HG02798 (cell line): ENCODE data around the gene SND1.
"Not testable (repeated sequence)": the region's sequence is repeated elsewhere in the genome, so short reads cannot be mapped to it uniquely, and the experiment has no call there.

Experiments
- ATAC-seq: cut with Tn5 transposase; IDR thresholded peaks from one replicate; pipeline ENCODE4 v1.9.1; 2021; ENCODE audit warnings: mild to moderate bottlenecking; ENCODE audit not compliant: unreplicated experiment, poor library complexity

The SND1 gene

DNA sequence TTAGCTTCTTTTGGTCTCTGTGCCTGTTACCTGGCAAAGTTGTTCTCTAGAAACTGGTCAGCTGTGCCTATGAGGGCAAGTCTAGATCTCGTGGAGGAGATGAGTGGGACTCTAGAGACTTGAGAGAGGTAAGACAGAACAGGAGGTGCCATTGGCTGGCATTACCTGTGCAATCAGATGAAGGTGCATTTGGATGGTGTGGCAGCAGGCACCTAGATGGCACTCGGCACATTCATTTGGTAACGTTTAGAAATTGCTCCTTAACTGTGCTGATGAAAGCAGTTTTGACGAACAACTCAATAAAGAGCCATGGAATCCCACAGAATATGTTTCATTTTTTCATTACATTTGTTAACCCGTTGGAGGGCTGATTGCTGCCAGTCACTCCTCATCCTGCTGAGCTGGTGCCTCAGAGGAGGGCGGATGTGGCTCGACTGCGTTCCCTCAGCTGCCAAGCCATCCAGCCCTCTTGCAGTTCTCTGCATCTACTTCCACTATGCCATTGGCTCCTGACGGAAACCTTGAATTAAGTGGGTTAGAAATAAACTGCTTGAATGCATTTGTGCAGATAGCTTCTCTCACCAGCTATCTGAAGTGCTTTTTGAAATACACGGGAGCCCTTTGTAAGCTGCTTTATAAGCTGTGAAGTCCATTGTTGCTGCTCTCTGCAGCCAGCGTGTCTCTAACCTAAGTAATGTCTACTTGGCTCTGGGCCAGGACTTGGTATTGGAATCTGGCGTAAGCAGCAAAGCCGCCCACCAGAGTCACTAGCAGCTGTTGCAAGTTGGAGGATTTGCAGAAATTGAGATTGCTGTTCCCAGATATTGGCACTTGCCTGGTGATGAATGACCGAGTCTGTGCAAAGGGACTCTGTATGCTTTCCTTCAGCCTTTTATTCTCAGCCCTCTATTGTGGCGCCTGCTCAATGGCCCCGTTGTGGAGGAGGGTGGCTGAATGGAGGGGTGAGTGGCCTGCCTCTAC is 291.8 kb downstream of the SND1 start:
- ATAC-seq: no peak

DNA sequence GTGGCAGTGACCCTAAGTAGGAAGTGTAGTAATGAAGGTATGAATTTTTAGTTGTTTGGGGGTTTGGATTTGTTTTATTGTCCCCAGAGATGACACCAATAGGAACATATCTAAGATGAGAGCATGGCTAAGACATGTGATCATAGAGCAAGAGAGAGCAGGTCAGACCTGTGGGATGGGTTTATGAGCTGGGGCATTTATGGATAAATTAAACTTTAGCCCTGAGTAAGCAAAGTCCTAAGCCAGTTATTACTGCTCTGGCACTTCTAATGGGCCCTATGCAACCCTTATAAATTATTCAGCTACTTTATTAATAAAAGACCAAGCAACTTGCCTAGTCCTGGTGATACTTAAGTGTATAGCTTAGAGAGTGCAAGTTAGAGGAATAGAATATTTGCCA is 294.1 kb downstream of the SND1 start:
- ATAC-seq: no peak

DNA sequence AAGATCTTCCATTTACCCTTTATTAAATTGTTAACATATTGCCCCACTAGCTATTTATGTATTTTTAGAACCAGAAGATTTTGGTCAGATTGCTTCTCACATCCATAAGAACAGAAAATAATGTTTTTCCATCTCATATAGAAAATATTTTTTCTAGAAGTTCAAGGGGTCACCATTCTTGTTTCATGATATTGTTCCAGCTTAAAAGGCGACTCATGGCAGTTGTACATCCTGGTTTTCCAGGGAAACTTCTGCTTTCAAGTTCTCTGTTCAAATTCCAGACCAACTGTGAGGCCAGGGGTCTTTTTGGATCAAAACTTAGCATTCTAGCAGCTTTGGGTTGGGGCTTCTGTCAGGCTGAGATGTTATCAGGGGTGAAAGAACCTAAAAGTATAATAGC is 294.9 kb downstream of the SND1 start:
- ATAC-seq: no peak

DNA sequence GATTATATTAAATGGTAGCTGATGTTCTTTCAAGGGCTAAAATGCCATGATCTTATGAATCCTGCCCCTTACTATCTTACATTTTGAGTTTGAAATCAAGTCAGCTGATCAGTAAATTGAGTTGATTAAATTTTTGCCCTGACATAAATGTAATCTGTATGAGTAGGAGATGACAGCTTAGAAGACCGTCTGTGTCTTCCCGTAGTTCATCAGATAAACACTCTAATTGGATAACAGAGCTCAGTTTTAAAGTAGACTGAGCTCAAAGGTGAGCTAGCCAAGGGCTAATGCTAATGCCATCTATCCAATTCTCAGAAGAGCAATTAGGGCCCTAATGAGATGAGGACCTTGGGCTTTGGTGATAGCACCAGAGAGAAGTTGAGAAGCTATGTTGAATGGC is 296.3 kb downstream of the SND1 start:
- ATAC-seq: no peak

DNA sequence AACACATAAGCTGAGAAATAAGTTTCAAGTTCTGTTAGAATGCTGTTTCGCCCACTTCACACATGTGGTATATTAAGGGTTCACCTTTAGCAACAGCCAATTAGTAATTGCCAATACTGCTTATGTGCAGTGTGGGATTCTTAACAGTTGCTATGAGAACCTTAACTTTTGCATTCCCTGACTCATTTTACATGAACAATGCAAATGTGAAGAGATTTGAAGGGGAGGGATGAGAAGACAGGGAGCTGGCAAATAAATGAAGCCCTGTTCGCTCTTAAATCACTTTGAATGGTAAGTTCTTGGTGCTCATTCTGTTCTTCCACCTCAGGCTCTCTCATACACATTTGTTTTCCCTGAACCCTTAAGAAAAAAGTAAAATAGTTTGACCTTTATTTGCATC is 296.9 kb downstream of the SND1 start:
- ATAC-seq: no peak

DNA sequence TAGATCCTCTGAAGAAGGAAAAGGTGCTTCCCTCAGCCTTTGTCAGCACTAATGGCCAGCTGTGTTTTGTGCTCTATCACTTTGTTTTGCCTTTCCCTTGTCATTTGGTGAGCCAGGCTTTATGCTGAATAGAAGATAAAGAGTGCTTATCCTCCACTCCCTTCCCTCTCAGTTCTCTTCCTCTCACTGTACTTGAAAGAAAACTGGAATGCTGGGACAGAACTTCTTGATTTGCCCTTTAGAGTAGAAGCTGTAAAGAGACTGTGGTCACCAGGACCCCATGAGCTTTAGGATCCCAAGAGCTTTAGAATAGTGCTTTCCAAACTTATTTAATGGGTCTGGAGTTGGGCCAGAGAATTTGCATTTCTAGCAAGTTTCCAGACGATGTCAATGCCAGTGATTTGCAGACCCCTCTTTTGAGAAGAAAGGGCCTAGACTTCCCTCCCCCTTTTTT is 297.8 kb downstream of the SND1 start:
- no peak for ATAC-seq

DNA sequence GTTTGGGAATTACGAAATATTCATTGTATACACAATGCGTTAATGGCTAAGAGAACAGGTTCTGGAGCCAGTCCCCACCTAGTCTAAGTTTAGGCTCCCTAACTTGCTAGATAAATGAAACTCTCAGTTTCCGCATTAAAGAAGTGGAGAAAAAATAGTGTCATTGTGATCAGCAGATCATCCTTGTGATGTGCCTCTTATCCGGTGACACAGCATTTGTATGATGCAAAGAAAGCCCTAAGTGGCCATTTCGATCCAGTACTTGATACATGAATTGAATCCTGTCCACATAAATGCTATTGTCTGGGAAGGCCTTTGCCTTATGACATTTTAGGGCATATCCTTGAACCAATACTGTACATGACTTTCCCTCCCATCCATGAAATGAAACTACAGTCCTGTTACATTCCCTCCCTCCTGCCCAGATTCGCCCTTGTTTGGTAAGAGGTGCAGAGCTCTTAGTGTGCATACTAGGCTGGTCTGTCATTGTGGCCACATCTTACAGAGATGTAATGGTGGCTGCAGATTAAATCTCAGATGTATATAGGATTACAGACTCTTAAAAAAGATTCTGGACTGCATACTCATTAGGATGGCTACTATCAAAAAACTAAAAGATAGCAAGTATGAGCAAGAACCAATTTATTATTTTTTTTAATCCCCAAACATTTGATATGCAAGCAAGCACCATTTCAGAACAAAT is 298.4 kb downstream of the SND1 start:
- no peak for ATAC-seq

DNA sequence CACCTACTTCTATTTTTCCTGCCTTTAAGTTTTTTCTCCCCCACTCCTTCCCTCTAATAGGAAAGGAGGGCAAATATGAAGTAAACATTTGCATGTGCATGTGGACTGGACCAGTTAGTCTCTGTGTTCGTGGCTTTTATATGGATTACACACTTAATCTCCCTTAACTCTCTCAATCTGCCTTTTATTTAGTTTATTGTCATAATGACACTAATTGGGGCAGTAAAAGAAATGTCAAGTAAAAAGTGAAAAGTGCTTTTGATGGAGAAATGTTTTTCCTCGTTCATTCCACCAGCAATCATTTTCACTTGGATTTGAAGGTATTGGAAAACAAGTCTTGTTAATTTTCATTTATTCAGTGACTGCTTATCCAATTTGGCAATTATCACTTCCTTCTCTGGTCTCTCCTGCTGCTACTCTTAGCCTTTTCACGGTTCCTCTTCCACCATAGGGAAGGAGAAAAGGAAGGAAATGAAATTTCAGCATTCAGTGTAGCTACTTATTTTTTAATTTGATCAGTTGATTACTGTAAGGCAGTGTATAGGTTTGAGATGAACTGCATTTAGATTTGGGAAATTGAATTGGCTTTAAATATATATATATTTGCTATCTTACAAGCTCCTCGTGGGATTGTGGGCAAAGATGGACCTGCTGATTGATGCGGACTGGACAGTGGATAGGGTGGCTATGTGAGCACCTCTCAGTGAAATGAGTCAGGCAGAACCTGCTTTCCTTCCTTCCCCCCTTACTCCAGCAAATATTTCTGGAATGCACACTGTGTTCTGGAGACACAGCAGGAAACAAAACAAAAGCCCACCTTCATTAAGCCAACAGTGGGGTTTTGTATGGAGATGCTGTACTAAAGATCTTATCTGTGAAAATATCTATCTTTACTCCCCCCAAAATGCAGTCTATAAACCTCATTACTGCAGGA is 301.7 kb downstream of the SND1 start:
- no peak for ATAC-seq

DNA sequence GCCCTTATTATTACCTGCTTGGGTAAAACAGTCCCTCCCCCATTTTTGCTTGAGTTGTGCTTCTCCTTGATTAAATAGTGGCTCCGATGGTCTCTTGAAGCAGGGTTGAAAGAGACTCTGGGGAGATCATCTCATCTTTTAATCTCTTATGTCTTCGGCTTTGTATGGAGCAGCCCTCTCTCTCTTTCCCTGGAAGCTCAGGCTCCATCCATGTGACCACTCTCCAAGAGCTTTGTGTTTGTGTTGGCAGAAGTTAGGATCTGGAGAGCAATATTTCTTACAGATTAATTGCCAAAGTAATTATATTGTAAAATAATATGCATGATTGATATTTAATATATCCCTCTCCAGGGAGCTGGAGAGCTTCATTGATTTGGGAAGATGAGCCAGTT is 302.4 kb downstream of the SND1 start:
- ATAC-seq: no peak

DNA sequence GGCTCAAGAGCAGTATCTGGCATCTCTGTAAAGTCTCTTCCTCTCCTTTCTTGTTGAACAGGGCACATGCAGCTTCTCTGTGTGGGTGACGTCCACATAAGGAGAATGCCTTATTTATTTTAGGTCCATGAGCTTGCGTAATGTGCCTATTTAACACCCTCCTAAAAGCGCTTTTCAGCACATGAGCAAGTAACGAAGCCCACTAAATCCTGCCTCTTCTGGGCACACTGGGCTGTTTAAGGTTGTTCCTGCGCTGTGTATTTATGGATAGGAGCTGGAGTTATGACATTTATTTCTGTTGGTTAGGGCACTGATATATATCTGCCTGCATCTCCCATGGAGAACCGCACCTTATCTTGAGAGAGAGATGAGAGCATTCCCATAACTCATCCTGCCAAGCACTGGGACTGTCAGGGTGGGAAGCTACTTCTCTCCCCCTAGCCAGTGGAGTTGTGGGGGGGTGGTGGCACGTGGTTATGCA is 303.1 kb downstream of the SND1 start:
- no peak for ATAC-seq

DNA sequence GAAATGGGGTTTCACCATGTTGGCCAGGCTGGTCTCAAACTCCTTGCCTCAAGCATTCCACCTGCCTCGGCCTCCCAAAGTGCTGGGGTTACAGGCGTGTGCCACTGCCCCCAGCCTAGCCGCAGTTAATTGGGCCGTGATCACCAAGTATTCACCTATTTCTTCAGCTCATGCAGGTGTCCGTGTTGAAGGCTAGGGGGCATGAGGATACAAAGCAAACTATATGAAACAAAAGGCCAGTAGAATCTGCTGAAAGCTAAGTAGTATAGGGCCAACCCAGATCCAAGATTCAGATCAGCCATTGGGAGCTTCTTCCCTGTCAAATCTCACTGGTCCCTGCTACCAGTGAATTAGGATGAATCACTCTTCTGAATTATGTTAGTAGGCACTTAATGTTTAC is 305.9 kb downstream of the SND1 start:
- no peak for ATAC-seq

DNA sequence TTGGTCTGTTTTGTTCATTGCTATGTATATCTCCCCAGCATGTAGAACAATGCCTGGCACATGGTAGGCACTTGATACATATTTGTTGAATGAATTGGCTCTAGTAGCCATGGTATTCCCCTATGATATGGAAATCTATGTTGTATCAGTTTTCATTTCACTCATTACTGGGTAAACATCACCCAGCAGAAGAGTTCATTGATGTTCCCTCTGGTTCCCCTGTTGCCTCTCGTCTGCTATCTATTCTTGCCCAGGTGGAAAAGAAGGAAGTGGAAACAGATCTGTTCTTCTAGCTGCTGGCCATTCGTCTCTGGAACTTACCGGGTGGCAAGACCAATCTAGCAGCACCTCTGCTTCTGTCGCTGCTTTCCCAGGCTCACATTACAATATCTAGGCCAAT is 307.8 kb downstream of the SND1 start:
- ATAC-seq: peak; percentile 70

DNA sequence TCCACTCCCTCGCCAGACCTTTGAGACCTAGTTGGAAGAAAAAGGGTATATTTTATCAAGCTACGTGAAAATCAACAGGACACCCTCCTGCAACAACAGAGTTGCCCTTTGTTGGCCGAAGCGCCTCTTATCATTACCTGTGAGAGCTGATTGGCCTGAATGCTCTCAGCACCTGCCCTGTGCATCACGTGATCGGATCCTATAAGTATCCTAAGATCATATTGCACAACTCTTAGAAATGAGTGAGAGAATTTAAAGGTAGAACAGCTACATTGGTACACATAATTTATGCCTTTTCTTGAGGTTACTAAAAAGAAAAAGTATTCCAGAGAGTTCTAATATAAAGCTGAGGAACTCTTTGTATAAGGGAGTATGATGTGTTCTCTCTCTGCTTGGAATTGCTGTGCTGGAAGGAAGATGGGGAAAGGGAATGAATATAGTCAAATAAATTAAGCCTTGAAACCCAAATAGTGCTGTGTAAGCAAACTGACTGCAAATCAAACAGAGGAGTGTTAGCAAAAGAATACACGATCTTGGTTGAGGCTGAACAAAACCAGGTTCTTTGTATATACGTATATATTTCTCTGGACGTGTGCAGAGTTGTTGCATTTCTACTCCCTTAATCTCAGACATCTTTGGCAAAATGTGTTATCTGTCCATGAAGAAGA is 309.9 kb downstream of the SND1 start:
- ATAC-seq: no peak

DNA sequence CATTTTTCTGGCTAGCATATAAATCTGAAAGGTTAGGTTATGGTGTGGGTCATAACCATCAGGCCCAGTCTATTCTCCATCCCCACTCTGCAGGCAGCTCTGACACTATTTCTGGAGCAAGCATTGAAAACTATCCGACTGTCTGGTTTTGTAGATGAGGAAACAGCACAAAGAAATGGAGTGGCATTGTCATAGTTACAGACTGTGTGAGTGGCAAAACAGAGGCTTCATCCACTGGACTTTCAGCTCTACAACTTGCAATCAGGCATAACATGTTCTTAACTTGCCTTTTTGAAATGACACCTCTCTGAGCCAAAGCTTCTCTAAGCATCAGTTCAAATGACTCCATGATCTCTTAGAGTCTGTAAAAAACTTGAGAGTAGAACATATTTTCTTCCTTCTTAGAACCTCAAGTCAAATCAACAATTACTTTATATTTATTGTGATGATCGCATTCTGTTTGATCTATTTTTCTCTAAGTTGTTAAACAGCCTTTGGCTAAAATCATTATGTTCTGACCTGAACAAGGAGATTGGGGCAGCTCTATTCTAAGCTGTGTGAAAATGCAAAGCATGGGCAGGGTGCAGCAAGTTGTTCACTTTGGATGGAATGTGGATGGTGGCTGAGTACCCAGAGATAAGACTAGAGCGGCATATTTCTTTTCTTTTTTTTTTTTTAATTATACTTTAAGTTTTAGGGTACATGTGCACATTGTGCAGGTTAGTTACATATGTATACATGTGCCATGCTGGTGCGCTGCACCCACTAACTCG is 310.8 kb downstream of the SND1 start:
- ATAC-seq: no peak

DNA sequence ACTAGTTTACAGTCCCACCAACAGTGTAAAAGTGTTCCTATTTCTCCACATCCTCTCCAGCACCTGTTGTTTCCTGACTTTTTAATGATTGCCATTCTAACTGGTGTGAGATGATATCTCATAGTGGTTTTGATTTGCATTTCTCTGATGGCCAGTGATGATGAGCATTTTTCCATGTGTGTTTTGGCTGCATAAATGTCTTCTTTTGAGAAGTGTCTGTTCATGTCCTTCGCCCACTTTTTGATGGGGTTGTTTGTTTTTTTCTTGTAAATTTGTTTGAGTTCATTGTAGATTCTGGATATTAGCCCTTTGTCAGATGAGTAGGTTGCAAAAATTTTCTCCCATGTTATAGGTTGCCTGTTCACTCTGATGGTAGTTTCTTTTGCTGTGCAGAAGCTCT is 311.9 kb downstream of the SND1 start:
- ATAC-seq: not testable (repeated sequence)

DNA sequence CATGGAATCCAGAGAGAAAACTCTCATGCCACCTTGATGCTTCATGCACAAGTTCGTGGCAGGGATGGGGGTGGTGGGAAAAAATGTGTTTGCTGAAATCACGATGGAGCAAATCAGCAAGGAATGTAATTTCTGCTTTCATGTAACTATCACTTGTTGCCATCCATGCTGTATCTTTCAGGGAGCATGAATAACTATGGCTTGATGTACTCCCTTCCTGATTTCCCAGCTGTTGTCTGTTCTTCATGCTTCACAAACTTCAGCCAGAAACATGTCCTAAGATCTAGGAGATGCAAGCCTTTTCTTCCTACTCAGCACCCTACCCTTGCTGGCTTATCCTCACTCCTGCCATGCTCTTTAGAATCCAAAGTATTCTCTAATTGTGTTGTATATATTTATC is 315.3 kb downstream of the SND1 start:
- no peak for ATAC-seq

DNA sequence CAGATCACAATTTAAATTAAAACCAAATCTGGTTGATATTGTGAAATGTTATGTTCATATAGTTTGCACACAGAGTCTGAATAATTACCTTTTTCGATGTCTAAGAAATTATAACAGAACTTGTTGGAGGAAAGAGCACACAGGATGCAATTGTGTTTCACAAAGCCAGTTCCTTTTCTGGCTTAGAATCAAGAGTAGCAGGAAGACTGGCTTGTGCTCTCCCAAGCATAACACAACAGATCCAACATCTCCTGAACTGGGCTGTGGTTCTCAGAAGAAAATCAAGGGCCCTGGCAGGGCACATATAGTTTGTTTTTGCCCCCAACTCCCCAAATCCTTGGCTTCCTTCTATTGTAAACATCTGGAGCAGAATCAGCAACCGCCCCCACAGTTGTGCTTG is 316.6 kb downstream of the SND1 start:
- ATAC-seq: no peak

DNA sequence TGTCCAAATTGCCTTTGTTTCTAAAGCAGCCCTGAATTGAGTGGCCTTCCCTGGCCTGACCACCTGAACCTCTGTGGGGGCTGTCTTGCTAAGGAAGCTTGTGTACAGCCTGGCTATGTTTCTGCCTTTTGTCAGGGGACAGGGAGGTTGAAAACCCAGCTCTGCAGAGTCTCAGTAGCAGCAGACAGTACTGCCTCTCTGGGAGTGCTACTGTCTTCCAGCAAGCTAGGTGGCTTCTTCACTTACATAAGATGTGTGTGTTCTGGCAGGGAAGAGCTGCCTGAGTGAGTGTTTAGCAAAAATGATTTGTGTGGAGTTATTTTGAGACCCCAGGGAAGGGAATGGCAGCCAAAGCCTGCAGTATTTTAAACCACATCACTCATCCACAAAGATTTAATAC is 321.8 kb downstream of the SND1 start:
- no peak for ATAC-seq

DNA sequence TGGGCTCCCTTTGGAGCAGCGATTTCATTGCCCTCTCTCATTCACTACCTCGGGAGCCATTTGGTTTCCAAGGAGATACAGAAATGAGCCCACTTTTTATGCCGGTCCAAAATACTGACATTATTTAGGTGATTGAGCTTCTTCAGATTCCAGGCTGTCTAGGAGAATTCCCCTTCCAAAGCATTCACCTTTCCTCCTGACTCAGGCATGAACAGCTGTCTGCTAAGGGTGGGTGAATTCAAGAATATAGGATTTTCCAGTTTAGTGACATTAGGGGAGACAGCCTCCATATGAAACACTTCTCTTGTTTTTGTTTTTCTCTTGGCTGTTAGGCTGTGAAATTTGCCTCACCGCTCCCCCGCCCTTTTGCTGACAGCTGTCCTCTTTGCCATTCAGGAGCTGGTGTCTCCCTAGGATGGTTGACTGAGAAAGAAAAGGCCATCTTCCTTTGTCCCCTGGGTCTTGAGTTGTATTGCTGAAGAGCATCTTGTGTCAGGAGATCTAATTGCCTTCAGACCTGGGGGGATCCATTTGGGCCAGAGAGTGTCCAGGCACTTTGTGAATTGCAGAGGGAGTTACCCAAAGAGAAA is 322.5 kb downstream of the SND1 start:
- ATAC-seq: no peak
